HepG2 (cell line): ENCODE data around the gene WWP2.

ENCODE experiments used
- CEBPB ChIP-seq: IDR thresholded peaks from 2 replicates; pipeline ENCODE4 v1.6.1; 2011; ENCODE audit warnings: low read depth, low read length, improper control_type of control experiment, borderline replicate concordance
- POLR2A ChIP-seq, 2 experiments: IDR thresholded peaks; 2 replicates each; pipeline ENCODE4 v1.6.1; 2011; ENCODE audit warnings: low read depth in 2 of 2, low read length in 2 of 2, mild to moderate bottlenecking in 1 of 2, moderate library complexity in 1 of 2; ENCODE audit not compliant: insufficient read depth in 1 of 2
- SRSF1 ChIP-seq: fragments of 200-400 bp; formaldehyde crosslinking; optimal IDR thresholded peaks from 2 replicates; pipeline ENCODE3; 2017; ENCODE audit warnings: mild to moderate bottlenecking, low read depth, low read length, moderate library complexity
- ZSCAN30 ChIP-seq: sonication (generic); formaldehyde crosslinking; IDR thresholded peaks from 2 replicates; pipeline ENCODE4 v1.5.0; 2020; ENCODE audit warnings: mild to moderate bottlenecking, missing genetic modification reagents
- TF ChIP-seq, protein P1 (sequence below): sonication (generic); formaldehyde crosslinking; IDR thresholded peaks from 2 replicates; pipeline ENCODE4 v1.5.0; 2020; ENCODE audit warnings: mild to moderate bottlenecking, missing genetic modification reagents, moderate library complexity
- TF ChIP-seq, protein P2 (sequence below), 2 experiments: IDR thresholded peaks; 2 replicates each; pipeline ENCODE4 v1.6.1; 2011 to 2012; ENCODE audit warnings: low read length in 2 of 2, borderline replicate concordance in 1 of 2, low read depth in 1 of 2, mild to moderate bottlenecking in 1 of 2, moderate library complexity in 1 of 2

DNA sequence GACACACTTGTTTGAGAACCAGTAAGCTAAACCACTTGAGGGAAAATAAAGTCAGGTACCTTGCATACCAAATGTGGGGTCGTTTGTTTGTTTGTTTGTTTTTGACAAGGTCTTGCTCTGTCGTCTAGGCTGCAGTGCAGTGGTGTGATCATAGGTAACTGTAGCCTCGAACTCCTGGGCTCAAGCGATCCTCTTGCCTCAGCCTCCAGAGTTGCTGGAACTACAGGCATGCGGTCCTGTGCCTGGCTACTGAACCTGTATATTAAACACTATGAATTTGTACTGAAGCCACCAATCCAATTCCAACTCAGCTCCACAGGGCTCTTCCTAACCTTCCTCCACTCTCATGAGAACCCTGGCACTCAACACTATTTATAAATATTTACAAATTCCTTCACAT is 51.9 kb downstream of the WWP2 start:
- TF ChIP-seq, protein P1, sequence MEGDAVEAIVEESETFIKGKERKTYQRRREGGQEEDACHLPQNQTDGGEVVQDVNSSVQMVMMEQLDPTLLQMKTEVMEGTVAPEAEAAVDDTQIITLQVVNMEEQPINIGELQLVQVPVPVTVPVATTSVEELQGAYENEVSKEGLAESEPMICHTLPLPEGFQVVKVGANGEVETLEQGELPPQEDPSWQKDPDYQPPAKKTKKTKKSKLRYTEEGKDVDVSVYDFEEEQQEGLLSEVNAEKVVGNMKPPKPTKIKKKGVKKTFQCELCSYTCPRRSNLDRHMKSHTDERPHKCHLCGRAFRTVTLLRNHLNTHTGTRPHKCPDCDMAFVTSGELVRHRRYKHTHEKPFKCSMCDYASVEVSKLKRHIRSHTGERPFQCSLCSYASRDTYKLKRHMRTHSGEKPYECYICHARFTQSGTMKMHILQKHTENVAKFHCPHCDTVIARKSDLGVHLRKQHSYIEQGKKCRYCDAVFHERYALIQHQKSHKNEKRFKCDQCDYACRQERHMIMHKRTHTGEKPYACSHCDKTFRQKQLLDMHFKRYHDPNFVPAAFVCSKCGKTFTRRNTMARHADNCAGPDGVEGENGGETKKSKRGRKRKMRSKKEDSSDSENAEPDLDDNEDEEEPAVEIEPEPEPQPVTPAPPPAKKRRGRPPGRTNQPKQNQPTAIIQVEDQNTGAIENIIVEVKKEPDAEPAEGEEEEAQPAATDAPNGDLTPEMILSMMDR = no peak
- TF ChIP-seq ZSCAN30 (CRISPR knock-in tag) (no peak), SRSF1 (no peak), POLR2A (IDR thresholded peaks at IDR 0.05; ENCODE audit: insufficient read depth in 1 of 2, low read depth in 2 of 2, low read length in 2 of 2) (no peak), CEBPB (no peak)
- TF ChIP-seq, protein P2, sequence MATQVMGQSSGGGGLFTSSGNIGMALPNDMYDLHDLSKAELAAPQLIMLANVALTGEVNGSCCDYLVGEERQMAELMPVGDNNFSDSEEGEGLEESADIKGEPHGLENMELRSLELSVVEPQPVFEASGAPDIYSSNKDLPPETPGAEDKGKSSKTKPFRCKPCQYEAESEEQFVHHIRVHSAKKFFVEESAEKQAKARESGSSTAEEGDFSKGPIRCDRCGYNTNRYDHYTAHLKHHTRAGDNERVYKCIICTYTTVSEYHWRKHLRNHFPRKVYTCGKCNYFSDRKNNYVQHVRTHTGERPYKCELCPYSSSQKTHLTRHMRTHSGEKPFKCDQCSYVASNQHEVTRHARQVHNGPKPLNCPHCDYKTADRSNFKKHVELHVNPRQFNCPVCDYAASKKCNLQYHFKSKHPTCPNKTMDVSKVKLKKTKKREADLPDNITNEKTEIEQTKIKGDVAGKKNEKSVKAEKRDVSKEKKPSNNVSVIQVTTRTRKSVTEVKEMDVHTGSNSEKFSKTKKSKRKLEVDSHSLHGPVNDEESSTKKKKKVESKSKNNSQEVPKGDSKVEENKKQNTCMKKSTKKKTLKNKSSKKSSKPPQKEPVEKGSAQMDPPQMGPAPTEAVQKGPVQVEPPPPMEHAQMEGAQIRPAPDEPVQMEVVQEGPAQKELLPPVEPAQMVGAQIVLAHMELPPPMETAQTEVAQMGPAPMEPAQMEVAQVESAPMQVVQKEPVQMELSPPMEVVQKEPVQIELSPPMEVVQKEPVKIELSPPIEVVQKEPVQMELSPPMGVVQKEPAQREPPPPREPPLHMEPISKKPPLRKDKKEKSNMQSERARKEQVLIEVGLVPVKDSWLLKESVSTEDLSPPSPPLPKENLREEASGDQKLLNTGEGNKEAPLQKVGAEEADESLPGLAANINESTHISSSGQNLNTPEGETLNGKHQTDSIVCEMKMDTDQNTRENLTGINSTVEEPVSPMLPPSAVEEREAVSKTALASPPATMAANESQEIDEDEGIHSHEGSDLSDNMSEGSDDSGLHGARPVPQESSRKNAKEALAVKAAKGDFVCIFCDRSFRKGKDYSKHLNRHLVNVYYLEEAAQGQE (IDR thresholded peaks at IDR 0.05; ENCODE audit: borderline replicate concordance in 1 of 2, low read depth in 1 of 2, low read length in 2 of 2) = no peak
